Keratinocyte (primary cell): ENCODE measurements around the gene ARVCF. TPM values are rescaled to one million over a fixed set of nuclear protein-coding genes. Genes with fewer than 3 reads are reported as not detected.

Experiments used
- DNase-seq: peaks from one replicate; pipeline ENCODE4 v3.0.0-alpha.2; 2011; ENCODE audit warnings: low read depth, missing footprints, low spot score
- FAIRE-seq: peaks from 2 replicates; lab custom pipeline; 2011; peaks lifted over from hg19 to GRCh38; lab: Jason Lieb, UNC
- H2AFZ ChIP-seq: 2 replicates; pipeline ENCODE4 v1.6.0; 2012; ENCODE audit warnings: low read length, control low read depth, inconsistent platforms; ENCODE audit not compliant: control insufficient read depth
- H3K27ac ChIP-seq: 2 replicates; pipeline ENCODE4 v1.5.1; 2011; ENCODE audit warnings: low read length; ENCODE audit not compliant: control insufficient read depth, insufficient read depth
- H3K27me3 ChIP-seq: 3 replicates; pipeline ENCODE4 v1.6.0; 2011; ENCODE audit warnings: low read length; ENCODE audit not compliant: control insufficient read depth, insufficient read depth; ENCODE audit errors: extremely low read depth
- H3K36me3 ChIP-seq, 2 experiments: 2 replicates in 1 of 2; 3 replicates in 1 of 2; pipeline ENCODE4 v1.5.1; 2011; ENCODE audit warnings: low read length in 2 of 2, mild to moderate bottlenecking in 1 of 2; ENCODE audit not compliant: control insufficient read depth in 2 of 2, insufficient read depth in 2 of 2; ENCODE audit errors: extremely low read depth in 1 of 2
- H3K4me1 ChIP-seq: 3 replicates; pipeline ENCODE4 v1.5.1; 2011; ENCODE audit warnings: low read length; ENCODE audit not compliant: control insufficient read depth, insufficient read depth; ENCODE audit errors: extremely low read depth
- H3K4me2 ChIP-seq: 3 replicates; pipeline ENCODE4 v1.6.0; 2011; ENCODE audit warnings: low read depth, low read length; ENCODE audit not compliant: control insufficient read depth, insufficient read depth; ENCODE audit errors: extremely low read depth
- H3K4me3 ChIP-seq, 3 experiments: fragments of 200-600 bp in 1 of 3; sonication (generic) in 1 of 3; 2 replicates in 2 of 3; 3 replicates in 1 of 3; pipeline ENCODE4 v1.5.1; 2011 to 2016; ENCODE audit warnings: low read length in 3 of 3, mild to moderate bottlenecking in 3 of 3, control low read depth in 2 of 3, inconsistent platforms in 1 of 3, low read depth in 1 of 3, mixed read lengths in 1 of 3, mixed run types in 1 of 3, moderate library complexity in 1 of 3; ENCODE audit not compliant: control insufficient read depth in 2 of 3, insufficient read depth in 2 of 3; ENCODE audit errors: extremely low read depth in 1 of 3
- H3K79me2 ChIP-seq: 2 replicates; pipeline ENCODE4 v1.6.0; 2012; ENCODE audit warnings: low read length; ENCODE audit not compliant: control insufficient read depth, insufficient read depth
- H3K9ac ChIP-seq: 3 replicates; pipeline ENCODE4 v1.6.0; 2011; ENCODE audit warnings: low read length; ENCODE audit not compliant: control insufficient read depth, insufficient read depth; ENCODE audit errors: extremely low read depth
- H3K9me1 ChIP-seq: 3 replicates; pipeline ENCODE4 v1.6.0; 2011; ENCODE audit warnings: low read length; ENCODE audit not compliant: control insufficient read depth, insufficient read depth; ENCODE audit errors: extremely low read depth
- H3K9me3 ChIP-seq: 2 replicates; pipeline ENCODE4 v1.5.1; 2012; ENCODE audit warnings: low read depth, low read length; ENCODE audit not compliant: control insufficient read depth
- H4K20me1 ChIP-seq: 3 replicates; pipeline ENCODE4 v1.6.0; 2011; ENCODE audit warnings: low read length; ENCODE audit not compliant: control insufficient read depth, insufficient read depth; ENCODE audit errors: extremely low read depth
- CTCF ChIP-seq, 3 experiments: IDR thresholded peaks in 1 of 3; conservative IDR thresholded peaks in 1 of 3; optimal IDR thresholded peaks in 1 of 3; 2 replicates in 2 of 3; 3 replicates in 1 of 3; pipeline versions ENCODE3 to v1.5.1; 2011; ENCODE audit warnings: low read length in 3 of 3, mild to moderate bottlenecking in 3 of 3, moderate library complexity in 2 of 3, control low read depth in 1 of 3, inconsistent platforms in 1 of 3; ENCODE audit not compliant: insufficient read depth in 2 of 3; ENCODE audit errors: extremely low read depth in 1 of 3
- EZH2 ChIP-seq: IDR thresholded peaks from one replicate; pipeline ENCODE4 v1.6.1; 2012; ENCODE audit warnings: inconsistent platforms, mild to moderate bottlenecking, low read length, moderate library complexity
- dilution Hi-C: fragments of 300-500 bp; cut with MboI; formaldehyde crosslinking; loops from one replicate; pipeline ENCODE4 v1.7.0; 2020; ENCODE audit warnings: low sequenced_read_pairs; ENCODE audit not compliant: extremely low pct_ligation_motif_present
- polyA plus RNA-seq, 5 experiments: library from polyadenylated mRNA; depleted of rRNA in 3 of 5; stranded (reverse) in 3 of 5; stranded (forward) in 1 of 5; unstranded in 1 of 5; fragments of >200 nt; gene quantifications; 1 replicate in 1 of 5; 2 replicates in 3 of 5; 3 replicates in 1 of 5; pipeline versions ENCODE4 v1.2.1 to v1.2.3, GENCODE V29; 2011 to 2012; ENCODE audit warnings: missing spikeins in 2 of 5, low read depth in 1 of 5, low replicate concordance in 1 of 5

The ARVCF gene
- polyA plus RNA-seq, 1 donor (not counting 4 experiments of a cell fraction or from before 2014, with no cell fraction given): 5.7 TPM

- TF ChIP-seq EZH2 (no peak), CTCF (optimal IDR thresholded peaks at IDR 0.05 in 1 of 3, IDR thresholded peaks at IDR 0.05 in 1 of 3, conservative IDR thresholded peaks at IDR 0.05 in 1 of 3; ENCODE audit: extremely low read depth in 1 of 3, insufficient read depth in 2 of 3, low read length in 3 of 3) (no peak)
- no peak overlapping the region for H3K9ac ChIP-seq
- no peaks in the 10 kb centered on the region for H4K20me1 ChIP-seq
- FAIRE-seq (no peak), DNase-seq (no peak)
- no peak overlapping the region for H2AFZ ChIP-seq
- no peaks in the 10 kb centered on the region for H3K9me3 ChIP-seq
- H3K4me2 ChIP-seq: no peak overlapping the region
- peaks cover 2 to 3% of the 10 kb centered on the region in 2 experiments for H3K36me3 ChIP-seq
- no peaks in the 10 kb centered on the region for H3K79me2 ChIP-seq
- H3K4me1 ChIP-seq: no peaks in the 10 kb centered on the region
- dilution Hi-C loops: no loop called here
- H3K27me3 ChIP-seq: no peaks in the 10 kb centered on the region
- H3K27ac ChIP-seq: no peak overlapping the region
- H3K9me1 ChIP-seq: no peaks in the 10 kb centered on the region
- H3K4me3 ChIP-seq: no peak overlapping the region
These were observed 85.1 kb downstream of the ARVCF start for GRCh38 chr22:19931514-19931913.

- Histone ChIP-seq H3K4me2 (no peak overlapping the region), H3K4me1 (no peaks in the 10 kb centered on the region), H3K9me1 (no peaks in the 10 kb centered on the region), H3K36me3 (peaks cover 2 to 3% of the 10 kb centered on the region in 2 experiments), H3K79me2 (no peaks in the 10 kb centered on the region), H3K27me3 (no peaks in the 10 kb centered on the region), H2AFZ (no peak overlapping the region), H3K9ac (no peak overlapping the region), H4K20me1 (no peaks in the 10 kb centered on the region), H3K9me3 (no peaks in the 10 kb centered on the region), H3K4me3 (no peak overlapping the region), H3K27ac (no peak overlapping the region)
- DNase-seq: no peak
- FAIRE-seq: no peak
- dilution Hi-C loops: no loop called here
- TF ChIP-seq EZH2 (no peak), CTCF (optimal IDR thresholded peaks at IDR 0.05 in 1 of 3, IDR thresholded peaks at IDR 0.05 in 1 of 3, conservative IDR thresholded peaks at IDR 0.05 in 1 of 3; ENCODE audit: extremely low read depth in 1 of 3, insufficient read depth in 2 of 3, low read length in 3 of 3) (no peak)
These were observed 85.8 kb downstream of the ARVCF start for GRCh38 chr22:19930551-19931486.
